ENCODE data around the gene ITPR2.

Gene ITPR2

DNA sequence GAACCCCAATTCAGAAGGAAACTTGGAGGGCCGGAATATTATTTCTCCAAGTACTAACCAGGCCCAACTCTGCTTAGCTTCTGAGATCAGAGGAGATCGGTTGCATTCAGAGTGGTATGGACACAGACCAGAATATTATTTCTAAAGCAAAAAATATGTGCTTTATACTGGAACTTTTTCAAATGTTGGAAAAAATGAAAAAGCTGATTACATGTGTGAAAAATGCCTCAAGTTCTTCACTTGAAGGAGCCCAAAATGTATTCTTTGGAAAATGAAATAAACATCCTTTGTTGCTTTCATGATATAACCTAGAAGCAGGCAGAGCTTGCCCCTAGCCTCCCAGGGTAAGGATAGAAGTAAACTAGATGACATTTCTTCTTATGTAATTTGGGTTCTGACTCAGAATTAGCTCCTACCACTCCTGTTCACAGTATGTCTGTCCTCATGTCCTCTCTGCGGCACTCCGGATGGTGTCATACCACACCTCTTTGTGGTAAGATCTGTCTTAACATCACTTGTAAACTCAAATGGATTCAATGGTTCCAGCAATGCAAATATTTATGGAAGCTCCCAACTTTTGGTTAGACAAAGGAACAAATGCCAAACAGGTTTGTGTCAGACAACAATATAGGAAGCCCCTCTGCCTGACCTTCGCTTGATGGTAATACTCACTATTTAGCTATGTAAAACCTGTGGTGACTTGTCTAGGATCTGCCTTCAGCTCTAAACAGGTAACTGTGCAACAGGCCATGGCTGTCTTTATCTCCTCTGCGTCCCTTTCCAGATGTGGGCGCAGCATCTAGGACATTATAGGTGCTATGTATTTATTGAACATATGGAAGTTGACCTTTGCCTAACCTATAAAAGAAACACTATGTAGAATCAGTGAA lies 459.1 kb downstream of the ITPR2 start:
- no peak for DNase-seq

DNA sequence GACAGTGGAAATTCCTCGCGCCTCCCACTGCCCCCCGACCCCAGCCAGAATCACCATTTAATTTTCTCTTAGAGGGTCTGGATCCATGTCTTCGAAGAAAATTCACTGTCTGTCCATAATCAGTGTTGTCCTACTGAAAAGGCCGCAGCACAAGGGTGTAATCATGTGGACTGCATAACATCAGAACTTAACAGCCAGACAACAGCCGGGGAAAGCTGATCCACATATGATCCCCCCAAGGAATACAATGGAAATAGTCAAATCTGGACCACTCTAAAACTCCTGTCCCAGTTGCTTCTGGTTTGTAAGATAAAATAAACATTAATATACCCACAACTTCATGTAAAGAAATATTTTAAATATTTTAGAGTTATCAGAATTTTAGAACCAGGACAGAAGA lies 460.1 kb downstream of the ITPR2 start:
- no peak for DNase-seq

DNA sequence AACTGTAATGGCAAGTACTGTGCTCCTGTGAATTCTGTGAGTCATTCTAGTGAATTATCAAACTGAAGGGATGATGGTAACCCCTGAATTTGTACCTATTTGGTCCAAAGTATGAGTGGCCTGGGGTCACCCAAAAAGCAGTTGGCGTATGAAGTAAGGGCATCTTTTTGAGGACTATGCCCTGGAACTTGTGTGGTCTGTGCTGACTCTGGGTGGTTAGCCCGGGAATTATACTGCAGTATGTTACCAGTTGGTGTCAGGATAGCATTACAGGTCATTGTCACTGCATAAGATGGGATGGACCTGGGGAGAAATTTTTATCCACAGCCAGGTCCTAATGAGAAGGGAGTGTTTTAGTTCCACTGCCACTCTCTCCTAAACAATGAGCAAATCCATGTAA lies 462.9 kb downstream of the ITPR2 start:
- DNase-seq, result no peak

DNA sequence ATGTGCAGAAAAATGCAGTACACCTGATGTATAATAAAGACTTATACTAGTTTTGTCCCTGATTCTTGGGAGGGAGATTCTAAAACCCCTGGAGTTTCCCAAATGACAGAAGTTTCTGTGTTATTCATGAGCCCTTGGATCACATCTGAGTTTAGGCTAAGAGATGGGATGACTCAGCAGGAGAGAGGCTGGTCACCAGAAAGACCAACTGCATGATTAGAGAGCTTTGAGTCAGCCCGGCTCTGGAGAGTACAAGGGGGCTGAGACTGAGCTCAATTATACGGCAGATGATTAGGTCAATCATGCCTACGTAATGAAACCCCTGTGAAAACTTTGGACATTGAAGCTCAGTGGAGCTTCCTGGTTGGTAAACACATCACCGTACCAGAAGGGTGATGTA lies 463.4 kb downstream of the ITPR2 start:
- DNase-seq, result no peak

DNA sequence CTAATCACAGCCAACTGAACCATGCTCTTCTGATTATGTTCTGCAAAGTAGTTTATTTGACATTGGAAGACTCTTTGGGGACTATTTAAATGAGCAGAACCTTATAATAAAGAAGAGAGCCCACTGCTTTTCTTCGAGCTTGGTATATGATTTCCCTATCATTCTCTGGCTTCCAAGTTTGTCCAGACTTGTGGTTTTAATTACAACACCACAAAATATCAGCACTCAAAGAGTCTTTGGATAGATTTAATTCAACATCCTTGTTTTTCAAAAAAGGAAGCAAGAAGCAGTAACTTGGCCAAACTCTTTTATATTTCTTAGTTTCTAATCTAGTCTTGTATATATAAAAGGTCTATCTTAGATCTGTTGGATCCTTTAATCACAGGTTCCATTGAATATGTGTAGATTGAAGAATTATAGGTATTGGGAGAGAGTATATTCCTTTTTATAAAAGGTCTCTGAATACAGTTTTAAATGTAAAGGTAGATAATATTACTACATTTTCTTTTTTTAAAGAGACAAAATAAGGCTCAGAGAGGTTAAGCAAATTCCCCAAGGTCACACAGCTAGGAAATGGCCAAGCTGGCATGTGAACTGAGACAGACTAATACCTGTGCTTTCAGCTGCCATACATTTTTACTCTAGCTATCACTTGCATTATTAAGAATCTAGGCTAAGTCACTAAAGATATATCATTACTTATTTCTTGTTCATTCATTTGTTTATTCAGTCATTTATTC lies 464.8 kb downstream of the ITPR2 start:
- no peak for DNase-seq

- no peak for DNase-seq
Observed at GRCh38 chr12:26361964-26362363, 471.0 kb downstream of the ITPR2 start.

DNA sequence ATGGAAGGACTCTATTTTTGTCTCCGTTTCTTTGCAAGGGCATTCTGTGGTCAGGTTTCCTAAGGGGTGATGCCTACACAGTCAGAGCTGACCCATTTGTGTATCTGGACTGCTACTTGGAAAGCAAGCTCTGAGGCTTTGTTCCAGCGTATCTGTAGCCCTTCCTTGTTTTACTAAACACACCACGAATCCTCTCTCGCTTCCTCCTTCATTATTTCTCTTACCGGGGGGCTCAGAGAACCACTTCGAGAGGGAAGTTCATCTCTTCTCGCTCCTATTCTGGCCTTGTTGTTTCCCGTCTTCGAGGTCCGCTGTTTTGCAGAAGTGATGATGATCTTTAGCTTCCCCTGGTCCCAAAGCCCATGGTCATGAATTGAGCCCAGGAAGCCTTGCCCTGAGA lies 472.9 kb downstream of the ITPR2 start:
- DNase-seq, result no peak

DNA sequence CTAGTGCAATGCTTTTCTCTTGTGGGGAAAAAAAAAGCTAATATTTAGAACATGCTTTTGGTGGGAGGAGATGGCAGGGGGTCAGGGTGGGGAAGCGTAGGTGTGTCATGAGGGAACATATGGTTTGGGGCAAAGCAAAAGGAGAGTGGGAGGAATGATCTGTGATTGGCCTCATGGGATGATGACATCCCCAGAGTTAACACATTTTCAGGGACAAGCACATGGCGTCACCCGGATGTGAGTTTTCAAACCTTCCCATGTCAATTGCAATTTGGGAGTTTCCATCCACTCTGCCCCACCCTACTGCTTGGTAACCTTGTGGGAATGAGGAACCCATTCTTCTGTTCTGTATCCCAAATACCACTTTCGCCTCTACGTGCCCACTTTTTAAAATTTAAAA lies 473.4 kb downstream of the ITPR2 start:
- no peak for DNase-seq

GRCh38 chr12:26358651-26359050 lies 474.3 kb downstream of the ITPR2 start:
- no peak for DNase-seq

DNA sequence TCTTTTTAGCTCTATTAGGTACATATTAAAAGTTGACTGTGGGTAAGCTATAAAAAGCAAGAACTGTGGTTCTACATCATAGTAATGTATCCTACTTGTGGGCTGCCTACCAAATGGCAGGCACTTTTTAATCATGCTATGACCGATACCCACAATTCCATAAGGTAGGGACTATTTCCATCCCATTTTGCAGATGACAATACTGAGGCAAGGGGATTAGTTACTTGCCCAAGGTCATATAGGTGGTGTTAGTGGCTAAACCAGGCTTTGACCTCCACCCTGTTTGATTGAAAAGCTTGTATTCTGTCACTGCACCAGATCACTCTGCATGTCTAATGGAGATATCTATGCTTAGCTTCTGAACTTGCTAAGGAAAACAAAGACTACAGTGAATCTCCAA lies 485.7 kb downstream of the ITPR2 start:
- DNase-seq, result no peak

GRCh38 chr12:26346736-26347135 lies 486.3 kb downstream of the ITPR2 start:
- DNase-seq, result no peak

DNA sequence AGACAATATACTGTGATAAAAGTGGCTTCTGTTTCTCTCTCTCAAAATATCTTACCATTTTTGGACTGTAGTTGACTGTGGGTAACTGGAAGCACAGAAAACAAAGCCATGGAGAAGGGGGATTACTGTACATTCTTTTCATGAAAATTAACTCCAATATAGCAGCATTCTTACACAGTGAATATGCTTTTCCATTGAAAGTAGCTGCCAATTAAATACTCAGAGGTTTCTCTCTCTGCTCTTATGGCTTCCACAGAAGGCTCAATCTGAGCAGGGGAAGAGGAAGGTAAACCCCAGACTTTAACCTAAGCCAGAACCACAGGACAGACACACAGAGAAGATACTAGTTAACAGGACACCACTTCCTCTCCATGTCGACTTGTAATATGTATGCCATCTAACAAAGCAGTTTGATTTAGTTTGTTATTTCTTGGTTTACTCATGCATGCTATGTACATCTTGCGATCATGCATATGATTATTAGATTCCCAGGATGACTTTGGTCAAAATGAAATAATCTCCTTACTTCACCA lies 487.5 kb downstream of the ITPR2 start:
- no peak for DNase-seq

DNA sequence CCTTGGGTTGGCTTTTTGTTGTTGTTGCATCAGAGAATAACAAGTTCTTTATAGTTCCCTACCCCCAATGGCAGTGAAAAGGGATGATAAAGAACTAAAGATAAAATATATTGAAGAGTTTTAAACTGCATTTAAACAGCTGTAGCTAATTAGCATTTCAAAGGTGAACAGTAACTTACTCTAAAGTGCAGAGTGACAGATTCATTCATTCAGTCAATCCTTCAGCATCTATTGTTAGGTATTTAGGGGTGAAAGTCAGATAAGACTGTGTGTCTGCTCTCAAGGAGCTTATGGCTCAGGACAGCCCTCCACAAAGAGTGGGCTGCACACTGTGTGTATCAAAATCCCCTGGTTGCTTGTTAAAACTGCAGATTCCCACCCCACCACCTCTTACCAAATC lies 491.5 kb downstream of the ITPR2 start:
- DNase-seq, result no peak

DNA sequence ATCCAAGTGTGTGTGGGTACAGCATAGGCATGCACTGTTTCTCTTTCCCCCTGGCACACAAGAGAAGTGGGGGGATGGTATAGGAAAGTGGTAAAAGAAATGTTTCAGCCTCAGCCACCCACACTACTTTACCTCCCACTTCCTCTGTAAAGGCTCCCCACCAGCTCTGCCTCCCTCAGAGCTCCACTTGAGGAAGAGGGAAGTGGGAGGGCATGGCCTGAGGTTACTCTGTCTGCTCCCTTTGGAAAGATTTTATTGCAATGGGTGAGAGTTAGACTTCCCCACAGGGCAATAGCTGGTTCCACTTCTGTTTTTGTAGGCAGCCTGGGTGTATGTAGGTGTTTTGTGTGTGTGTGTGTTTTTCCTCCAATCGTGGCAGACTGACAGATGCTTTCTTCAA lies 492.3 kb downstream of the ITPR2 start:
- DNase-seq, result no peak

DNA sequence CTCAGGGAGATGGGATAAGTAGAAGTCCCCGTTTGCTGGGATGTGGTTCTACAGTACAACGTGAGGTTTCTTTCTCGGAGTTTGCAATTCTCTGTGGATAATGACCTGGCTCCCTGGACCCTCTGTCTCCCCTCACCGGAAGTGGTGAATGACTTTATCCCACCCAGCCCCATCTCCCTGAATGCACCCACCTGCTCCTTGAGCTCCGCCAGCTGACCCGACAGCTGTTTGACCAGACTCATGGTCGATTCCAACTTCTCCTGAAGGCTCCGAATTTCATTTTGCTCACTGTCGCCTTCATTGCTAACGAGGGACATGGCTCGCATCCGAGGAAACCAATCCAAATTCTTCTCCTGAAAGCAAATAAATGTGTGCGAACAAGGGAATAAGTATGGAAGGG lies 493.0 kb downstream of the ITPR2 start:
- DNase-seq, result no peak

DNA sequence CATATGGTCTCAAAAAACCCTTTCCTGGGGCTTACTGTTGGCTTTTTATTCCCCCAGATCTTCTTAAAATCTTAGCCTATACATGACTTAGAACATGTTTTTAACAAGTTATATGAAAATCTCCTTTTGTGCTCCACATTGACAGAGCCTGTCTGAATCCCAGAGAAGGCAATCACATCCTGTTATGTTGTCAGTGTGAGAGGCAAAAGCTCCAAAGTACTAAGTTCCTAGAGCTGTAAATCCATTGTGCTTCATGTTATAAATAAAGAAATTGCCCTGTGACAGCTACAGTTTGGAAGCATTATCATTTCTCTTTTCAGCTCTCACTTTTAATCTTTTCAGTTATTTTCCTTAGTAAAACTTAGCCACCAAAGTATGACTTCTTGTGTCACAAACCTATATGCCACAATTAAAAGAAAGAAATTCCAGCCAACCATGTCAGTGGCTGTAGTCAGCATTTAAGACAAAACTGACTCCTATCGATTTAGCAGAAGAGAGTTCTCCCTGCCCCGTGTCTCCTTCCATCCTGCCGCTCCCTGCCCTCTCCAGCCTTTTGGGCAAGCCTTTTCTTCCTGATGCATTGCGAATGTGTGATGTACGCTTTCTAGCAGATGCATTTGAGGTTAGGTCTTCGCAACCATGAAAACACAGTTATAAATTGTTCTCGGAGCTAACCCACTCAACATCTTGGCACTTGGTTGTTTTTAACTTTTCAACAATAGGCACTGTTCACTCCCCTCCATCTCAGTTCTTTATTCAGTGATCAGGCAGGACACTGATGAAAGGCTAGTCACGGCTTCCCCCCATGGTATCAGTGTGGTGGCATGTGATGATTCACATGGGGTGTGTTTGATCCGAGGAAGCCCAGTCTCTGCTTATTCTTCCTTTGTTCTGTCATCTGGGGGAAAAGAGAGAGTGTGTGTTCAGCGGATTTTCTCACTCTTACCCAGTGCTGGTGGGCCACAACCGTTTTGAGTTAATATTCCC lies 494.1 kb downstream of the ITPR2 start:
- no peak for DNase-seq

DNA sequence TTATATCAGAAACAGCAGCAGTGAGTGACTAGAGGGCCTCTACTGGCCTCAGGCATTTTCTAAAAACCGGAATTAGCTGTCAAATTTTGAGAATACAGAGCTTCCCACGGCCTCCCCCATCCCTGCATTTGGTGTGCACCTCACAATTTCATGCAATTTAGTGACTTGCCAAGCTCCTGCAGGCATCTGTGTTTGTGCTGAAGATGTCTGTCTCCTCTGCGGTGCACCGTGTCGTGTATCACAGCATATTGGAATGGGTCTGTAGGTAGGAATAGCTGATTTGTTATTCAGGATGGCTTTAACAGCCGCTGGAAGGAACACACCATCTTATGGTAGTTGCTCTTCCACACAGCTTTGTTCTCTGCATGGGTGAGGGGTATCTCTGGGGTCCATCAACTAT lies 497.3 kb downstream of the ITPR2 start:
- DNase-seq, result no peak

GRCh38 chr12:26334621-26335124 lies 498.3 kb downstream of the ITPR2 start:
- DNase-seq, result no peak

GRCh38 chr12:26331960-26332359 lies 501.0 kb downstream of the ITPR2 start:
- no peak for DNase-seq

GRCh38 chr12:26331136-26331535 lies 501.9 kb downstream of the ITPR2 start:
- no peak for DNase-seq

DNA sequence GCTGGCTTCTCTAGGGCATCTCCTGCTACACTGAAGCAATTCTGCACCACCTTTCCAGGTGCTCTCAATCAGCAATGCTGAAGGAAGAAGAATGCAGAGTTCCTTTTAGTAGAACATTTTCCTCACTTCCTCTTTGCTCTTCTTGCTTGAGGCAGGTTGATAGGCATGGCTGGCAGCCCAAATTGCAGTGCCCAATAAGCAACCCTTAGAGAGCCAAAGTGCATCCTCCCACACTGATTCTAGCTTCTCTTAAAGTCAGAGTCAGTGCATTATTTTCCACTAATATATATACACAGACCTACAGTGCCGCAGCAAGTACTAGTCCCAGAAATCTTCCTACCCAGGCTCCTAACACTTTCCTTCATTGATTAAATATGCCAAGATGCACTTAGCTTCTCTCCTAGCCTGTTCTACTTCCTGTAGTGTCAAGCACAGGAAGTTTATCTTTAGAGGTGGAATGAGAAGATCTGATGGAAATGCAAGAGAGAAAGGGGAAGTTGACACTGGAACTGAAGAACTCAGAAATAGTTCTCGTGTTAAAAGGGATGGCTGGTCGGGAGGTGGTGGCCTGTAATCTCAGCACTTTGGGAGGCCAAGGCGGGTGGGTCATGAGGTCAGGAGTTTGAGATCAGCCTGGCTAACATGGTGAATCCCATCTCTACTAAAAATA lies 504.9 kb downstream of the ITPR2 start:
- no peak for DNase-seq

GRCh38 chr12:26323673-26324072 lies 509.3 kb downstream of the ITPR2 start:
- DNase-seq, result no peak

Data from left hindlimb (tissue), 1 donor.